Esophagus squamous epithelium (tissue), 4 donors: ENCODE data around the gene DKKL1.

Experiments used
- POLR2A ChIP-seq, 4 donors: fragments of 450-650 bp; IDR thresholded peaks; one replicate each; pipeline ENCODE4 v1.6.1; 2017; ENCODE audit warnings: antibody characterized with exemption in 4 of 4, mild to moderate bottlenecking in 4 of 4, moderate library complexity in 3 of 4
- TF ChIP-seq, protein P1 (sequence below), 6 experiments: fragments of 450-650 bp in 4 of 6; fragments of 200-600 bp in 2 of 6; sonication (generic) in 2 of 6; IDR thresholded peaks; one replicate each; pipeline ENCODE4 v1.5.1; 2016 to 2019; ENCODE audit warnings: antibody characterized with exemption in 6 of 6, mild to moderate bottlenecking in 4 of 6, moderate library complexity in 4 of 6

DNA sequence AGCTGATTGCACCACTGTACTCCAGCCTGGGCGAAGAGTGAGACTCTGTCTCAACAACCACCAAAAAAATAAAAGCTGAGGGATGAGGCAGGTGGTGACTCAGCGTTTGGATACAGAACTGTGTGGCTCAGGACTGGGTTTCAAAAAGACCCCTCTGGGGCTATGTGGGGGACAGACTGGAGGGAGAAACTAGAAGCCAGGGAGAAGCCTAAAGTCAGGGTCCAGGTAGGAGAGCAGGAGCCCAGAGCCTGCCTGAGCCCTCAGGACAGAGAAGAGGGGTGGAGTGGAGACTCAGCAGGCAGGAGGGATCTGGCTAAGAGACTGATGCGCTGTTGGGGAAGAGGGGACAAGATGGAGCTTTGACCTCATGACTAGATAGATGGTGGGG, 30.3 kb upstream of the DKKL1 start:
- TF ChIP-seq POLR2A (IDR thresholded peaks at IDR 0.05), result no peak
- TF ChIP-seq, protein P1, sequence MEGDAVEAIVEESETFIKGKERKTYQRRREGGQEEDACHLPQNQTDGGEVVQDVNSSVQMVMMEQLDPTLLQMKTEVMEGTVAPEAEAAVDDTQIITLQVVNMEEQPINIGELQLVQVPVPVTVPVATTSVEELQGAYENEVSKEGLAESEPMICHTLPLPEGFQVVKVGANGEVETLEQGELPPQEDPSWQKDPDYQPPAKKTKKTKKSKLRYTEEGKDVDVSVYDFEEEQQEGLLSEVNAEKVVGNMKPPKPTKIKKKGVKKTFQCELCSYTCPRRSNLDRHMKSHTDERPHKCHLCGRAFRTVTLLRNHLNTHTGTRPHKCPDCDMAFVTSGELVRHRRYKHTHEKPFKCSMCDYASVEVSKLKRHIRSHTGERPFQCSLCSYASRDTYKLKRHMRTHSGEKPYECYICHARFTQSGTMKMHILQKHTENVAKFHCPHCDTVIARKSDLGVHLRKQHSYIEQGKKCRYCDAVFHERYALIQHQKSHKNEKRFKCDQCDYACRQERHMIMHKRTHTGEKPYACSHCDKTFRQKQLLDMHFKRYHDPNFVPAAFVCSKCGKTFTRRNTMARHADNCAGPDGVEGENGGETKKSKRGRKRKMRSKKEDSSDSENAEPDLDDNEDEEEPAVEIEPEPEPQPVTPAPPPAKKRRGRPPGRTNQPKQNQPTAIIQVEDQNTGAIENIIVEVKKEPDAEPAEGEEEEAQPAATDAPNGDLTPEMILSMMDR (IDR thresholded peaks at IDR 0.05), result no peak
